Smooth muscle cell of the brain vasculature (primary cell): Measurements from ENCODE around the gene RAB11FIP3.
"Not testable (repeated sequence)": the region's sequence is repeated elsewhere in the genome, so short reads cannot be mapped to it uniquely, and the experiment has no call there.

Experiments
- DNase-seq: peaks from one replicate; pipeline ENCODE4 v3.0.0-alpha.2; 2012; ENCODE audit warnings: low read depth, low spot score

Gene RAB11FIP3

GRCh38 chr16:467249-467871 lies 41.9 kb downstream of the RAB11FIP3 start:
- DNase-seq, result not testable (repeated sequence)

- DNase-seq, result no peak
These were observed 42.8 kb downstream of the RAB11FIP3 start for GRCh38 chr16:468068-468821.

- not testable (repeated sequence) for DNase-seq
These were observed 44.0 kb downstream of the RAB11FIP3 start for GRCh38 chr16:469459-469858.

- no peak for DNase-seq
These were observed 45.0 kb downstream of the RAB11FIP3 start for GRCh38 chr16:470418-470817.

GRCh38 chr16:471353-472198 lies 46.1 kb downstream of the RAB11FIP3 start:
- no peak for DNase-seq

GRCh38 chr16:472199-472504 lies 46.7 kb downstream of the RAB11FIP3 start:
- DNase-seq, result no peak

- no peak for DNase-seq
These were observed 47.9 kb downstream of the RAB11FIP3 start for GRCh38 chr16:473046-474043.

- DNase-seq, result no peak
These were observed 49.1 kb downstream of the RAB11FIP3 start for GRCh38 chr16:474420-475122.

GRCh38 chr16:476039-476438 lies 50.6 kb downstream of the RAB11FIP3 start:
- no peak for DNase-seq

GRCh38 chr16:477301-478157 lies 52.1 kb downstream of the RAB11FIP3 start:
- no peak for DNase-seq

- DNase-seq, result not testable (repeated sequence)
These were observed 52.8 kb downstream of the RAB11FIP3 start for GRCh38 chr16:478287-478686.

- no peak for DNase-seq
These were observed 57.2 kb downstream of the RAB11FIP3 start for GRCh38 chr16:482468-483185.

GRCh38 chr16:483341-484075 lies 58.1 kb downstream of the RAB11FIP3 start:
- no peak for DNase-seq

- no peak for DNase-seq
These were observed 64.2 kb downstream of the RAB11FIP3 start for GRCh38 chr16:489606-490005.

- no peak for DNase-seq
These were observed 65.3 kb downstream of the RAB11FIP3 start for GRCh38 chr16:490768-491167.

- DNase-seq, result no peak
These were observed 65.9 kb downstream of the RAB11FIP3 start for GRCh38 chr16:491220-491919.

- no peak for DNase-seq
These were observed 66.9 kb downstream of the RAB11FIP3 start for GRCh38 chr16:492211-492875.
